ENCODE measurements around the gene IGSF3.

DNA sequence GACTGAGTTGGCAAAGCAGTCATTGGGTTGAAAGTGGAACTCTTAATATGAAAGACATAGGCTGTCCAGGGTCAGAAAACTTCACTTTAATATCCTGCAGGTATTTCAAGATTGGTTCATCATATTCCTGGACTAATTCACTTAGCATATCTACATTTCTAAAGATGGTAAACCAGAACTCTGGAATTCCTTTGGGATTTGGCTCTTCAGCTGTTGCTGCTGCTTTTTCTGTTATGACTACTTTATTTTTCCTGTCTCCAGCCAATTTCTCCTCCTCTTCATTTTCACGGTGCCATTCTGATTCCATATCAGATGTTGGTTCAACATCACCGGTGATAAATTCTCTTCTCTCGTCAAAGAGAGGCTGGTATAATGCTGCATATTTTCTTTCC is 134.1 kb downstream of the IGSF3 start:
- TF ChIP-seq, protein P1, sequence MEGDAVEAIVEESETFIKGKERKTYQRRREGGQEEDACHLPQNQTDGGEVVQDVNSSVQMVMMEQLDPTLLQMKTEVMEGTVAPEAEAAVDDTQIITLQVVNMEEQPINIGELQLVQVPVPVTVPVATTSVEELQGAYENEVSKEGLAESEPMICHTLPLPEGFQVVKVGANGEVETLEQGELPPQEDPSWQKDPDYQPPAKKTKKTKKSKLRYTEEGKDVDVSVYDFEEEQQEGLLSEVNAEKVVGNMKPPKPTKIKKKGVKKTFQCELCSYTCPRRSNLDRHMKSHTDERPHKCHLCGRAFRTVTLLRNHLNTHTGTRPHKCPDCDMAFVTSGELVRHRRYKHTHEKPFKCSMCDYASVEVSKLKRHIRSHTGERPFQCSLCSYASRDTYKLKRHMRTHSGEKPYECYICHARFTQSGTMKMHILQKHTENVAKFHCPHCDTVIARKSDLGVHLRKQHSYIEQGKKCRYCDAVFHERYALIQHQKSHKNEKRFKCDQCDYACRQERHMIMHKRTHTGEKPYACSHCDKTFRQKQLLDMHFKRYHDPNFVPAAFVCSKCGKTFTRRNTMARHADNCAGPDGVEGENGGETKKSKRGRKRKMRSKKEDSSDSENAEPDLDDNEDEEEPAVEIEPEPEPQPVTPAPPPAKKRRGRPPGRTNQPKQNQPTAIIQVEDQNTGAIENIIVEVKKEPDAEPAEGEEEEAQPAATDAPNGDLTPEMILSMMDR (IDR thresholded peaks at IDR 0.05) = no peak
- no peak for TF ChIP-seq POLR2A (IDR thresholded peaks at IDR 0.05)
